ENCODE data around the gene PTK7. TPM values are rescaled to one million over a fixed set of nuclear protein-coding genes. Genes with fewer than 3 reads are reported as not detected.
A peak's percentile ranks its signal among the peaks of the same experiment; 100 is the strongest.

The PTK7 gene
- total and polyA plus RNA-seq, 4 donors, result 37.4 to 173 (median 84.2) TPM

DNA sequence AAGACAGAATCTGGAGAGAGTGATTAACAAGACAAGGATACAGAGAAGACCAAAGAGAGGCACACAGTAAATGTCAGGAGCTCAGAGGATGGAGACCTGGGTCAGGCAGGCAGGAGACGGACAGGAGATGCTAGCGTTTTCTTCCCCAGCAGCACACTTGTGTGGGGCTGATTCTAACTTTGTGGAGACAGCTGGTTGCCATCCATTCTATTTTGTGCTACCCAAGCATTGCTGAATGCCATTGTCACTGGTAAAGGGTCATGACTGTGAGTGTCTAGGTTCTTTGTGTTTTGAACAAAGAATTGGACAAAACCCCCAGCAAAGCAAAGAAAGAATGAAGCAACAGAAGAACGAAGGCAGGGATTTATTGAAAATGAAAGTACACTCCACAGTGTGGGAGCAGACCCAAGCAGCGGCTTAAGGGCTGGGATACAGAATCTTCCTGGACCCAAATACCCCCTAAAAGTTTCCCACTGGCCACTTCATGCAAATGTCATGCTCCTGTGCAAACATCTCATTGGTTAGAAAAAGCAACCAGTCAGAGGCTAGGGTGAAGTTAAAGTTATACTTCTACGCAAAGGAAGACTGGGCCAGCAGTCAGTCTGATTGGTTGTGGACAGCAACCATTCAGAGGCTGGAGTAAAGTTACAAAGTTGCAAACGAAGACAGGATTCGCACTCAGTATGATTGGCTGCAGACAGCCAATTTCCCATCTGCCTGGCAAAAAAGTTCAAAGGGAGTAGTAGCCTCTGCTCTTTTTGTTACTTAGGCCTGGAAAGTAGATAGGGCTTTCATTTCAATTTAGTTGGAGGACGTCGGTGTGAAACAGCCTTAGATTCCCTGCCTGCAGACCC, 17.5 kb downstream of the PTK7 start:
- WGBS, 2 donors, result 48 to 78% methylated on average over 9 of the region's 9 CpGs
- Histone ChIP-seq H3K9me3 (ENCODE audit: control insufficient read depth in 4 of 4, insufficient read depth in 3 of 4, low read length in 3 of 4) (peaks cover 0 to 1% (median 0%) of the 10 kb centered on the region in 4 donors), H3K36me3 (ENCODE audit: control insufficient read depth in 4 of 4, insufficient read depth in 4 of 4, low read length in 4 of 4) (peaks cover 0 to 2% (median 0%) of the 10 kb centered on the region in 4 donors), H3K9ac (ENCODE audit: insufficient read depth in 1 of 2, low read length in 2 of 2) (peak overlapping the region; percentile 18 to 47), H3K27ac (ENCODE audit: low read depth in 1 of 2, low read length in 1 of 2) (peak overlapping the region in 1 of 2 donors; percentile 78), H3K27me3 (ENCODE audit: control insufficient read depth in 3 of 3, insufficient read depth in 3 of 3, low read length in 2 of 3) (no peaks in the 10 kb centered on the region), H3K4me1 (ENCODE audit: control insufficient read depth in 5 of 5, insufficient read depth in 5 of 5, low read length in 5 of 5) (peaks cover 0 to 82% (median 48%) of the 10 kb centered on the region in 5 donors), H3K4me3 (no peak overlapping the region)
- TF ChIP-seq, protein P1, sequence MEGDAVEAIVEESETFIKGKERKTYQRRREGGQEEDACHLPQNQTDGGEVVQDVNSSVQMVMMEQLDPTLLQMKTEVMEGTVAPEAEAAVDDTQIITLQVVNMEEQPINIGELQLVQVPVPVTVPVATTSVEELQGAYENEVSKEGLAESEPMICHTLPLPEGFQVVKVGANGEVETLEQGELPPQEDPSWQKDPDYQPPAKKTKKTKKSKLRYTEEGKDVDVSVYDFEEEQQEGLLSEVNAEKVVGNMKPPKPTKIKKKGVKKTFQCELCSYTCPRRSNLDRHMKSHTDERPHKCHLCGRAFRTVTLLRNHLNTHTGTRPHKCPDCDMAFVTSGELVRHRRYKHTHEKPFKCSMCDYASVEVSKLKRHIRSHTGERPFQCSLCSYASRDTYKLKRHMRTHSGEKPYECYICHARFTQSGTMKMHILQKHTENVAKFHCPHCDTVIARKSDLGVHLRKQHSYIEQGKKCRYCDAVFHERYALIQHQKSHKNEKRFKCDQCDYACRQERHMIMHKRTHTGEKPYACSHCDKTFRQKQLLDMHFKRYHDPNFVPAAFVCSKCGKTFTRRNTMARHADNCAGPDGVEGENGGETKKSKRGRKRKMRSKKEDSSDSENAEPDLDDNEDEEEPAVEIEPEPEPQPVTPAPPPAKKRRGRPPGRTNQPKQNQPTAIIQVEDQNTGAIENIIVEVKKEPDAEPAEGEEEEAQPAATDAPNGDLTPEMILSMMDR (IDR thresholded peaks at IDR 0.05; ENCODE audit: control extremely low read depth, extremely low read depth), result no peak
- ATAC-seq (ENCODE audit: insufficient read depth, low FRiP score) (no peak), DNase-seq (peak in 2 of 3 donors; percentile 44 to 50)

DNA sequence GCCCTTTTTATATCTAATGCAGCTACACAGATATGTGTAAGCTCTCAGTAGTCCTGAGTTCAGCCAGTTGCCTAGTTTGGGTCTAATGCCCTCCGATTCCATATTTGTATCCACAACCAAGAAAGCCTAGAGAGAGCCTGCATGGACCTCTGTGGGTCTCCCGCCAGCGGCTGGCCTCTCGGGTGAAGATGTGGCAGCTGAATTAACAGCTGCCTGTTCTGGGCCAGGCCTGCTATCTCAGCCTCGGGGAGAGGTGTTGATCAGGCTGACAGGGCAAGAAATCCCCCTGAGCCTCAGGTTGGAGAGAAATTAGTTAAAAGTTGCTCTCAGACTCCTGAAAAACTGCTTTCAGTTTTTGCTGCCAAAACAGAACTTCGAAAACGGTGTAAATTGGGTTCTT, 19.8 kb downstream of the PTK7 start:
- TF ChIP-seq, protein P1 (IDR thresholded peaks at IDR 0.05; ENCODE audit: control extremely low read depth, extremely low read depth), result no peak
- ATAC-seq (ENCODE audit: insufficient read depth, low FRiP score), result no peak
- Histone ChIP-seq H3K36me3 (ENCODE audit: control insufficient read depth in 4 of 4, insufficient read depth in 4 of 4, low read length in 4 of 4) (peaks cover 0 to 2% (median 0%) of the 10 kb centered on the region in 4 donors), H3K4me1 (ENCODE audit: control insufficient read depth in 5 of 5, insufficient read depth in 5 of 5, low read length in 5 of 5) (peaks cover 0 to 59% (median 32%) of the 10 kb centered on the region in 5 donors), H3K27ac (ENCODE audit: low read depth in 1 of 2, low read length in 1 of 2) (peak overlapping the region in 1 of 2 donors; percentile 84), H3K27me3 (ENCODE audit: control insufficient read depth in 3 of 3, insufficient read depth in 3 of 3, low read length in 2 of 3) (no peaks in the 10 kb centered on the region), H3K9me3 (ENCODE audit: control insufficient read depth in 4 of 4, insufficient read depth in 3 of 4, low read length in 3 of 4) (no peaks in the 10 kb centered on the region), H3K4me3 (no peak overlapping the region), H3K9ac (ENCODE audit: insufficient read depth in 1 of 2, low read length in 2 of 2) (peak overlapping the region in 1 of 2 donors; percentile 47)
- 46 to 60% methylated on average over 7 of the region's 7 CpGs for WGBS, 2 donors
- no peak for DNase-seq

DNA sequence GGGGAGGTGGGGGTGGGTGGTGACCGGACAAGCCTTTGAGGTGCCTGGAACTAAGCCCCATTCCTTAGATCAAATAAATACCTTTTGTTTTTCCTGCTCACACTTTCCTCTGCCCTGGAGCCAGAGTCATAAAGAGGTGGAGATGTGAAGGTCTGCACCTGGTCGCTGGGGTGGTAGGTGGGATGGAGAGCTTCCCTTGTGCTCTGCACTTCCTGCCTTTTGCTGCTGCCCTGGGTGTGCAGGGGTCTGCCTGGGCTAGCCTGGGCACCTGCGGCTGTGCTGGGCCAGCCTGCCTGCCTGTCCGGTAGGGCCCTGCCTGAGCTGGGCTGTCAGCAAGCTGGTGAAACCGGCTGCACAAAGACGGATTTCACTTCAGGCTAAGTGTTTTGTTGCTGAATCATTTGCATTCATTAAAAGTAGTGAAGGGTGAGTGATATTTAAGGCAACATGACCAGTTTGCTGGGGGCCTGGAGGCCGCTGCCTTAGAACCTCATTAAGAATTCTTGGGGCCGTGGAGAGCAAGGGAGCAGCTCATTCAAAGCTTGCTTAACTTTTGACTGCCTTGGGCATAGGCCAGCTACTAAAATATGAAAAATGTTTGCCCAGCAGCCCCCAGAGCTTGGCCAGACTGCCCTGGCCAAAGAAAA, 20.5 kb downstream of the PTK7 start:
- ATAC-seq (ENCODE audit: insufficient read depth, low FRiP score) (peak; percentile 68), DNase-seq (peak; percentile 80 to 91 (median 88))
- TF ChIP-seq, protein P1 (IDR thresholded peaks at IDR 0.05; ENCODE audit: control extremely low read depth, extremely low read depth), result no peak
- Histone ChIP-seq H3K9ac (ENCODE audit: insufficient read depth in 1 of 2, low read length in 2 of 2) (no peak overlapping the region), H3K27ac (ENCODE audit: low read depth in 1 of 2, low read length in 1 of 2) (peak overlapping the region in 1 of 2 donors; percentile 91), H3K9me3 (ENCODE audit: control insufficient read depth in 4 of 4, insufficient read depth in 3 of 4, low read length in 3 of 4) (no peaks in the 10 kb centered on the region), H3K36me3 (ENCODE audit: control insufficient read depth in 4 of 4, insufficient read depth in 4 of 4, low read length in 4 of 4) (peaks cover 0 to 2% (median 0%) of the 10 kb centered on the region in 4 donors), H3K4me1 (ENCODE audit: control insufficient read depth in 5 of 5, insufficient read depth in 5 of 5, low read length in 5 of 5) (peaks cover 0 to 53% (median 27%) of the 10 kb centered on the region in 5 donors), H3K4me3 (no peak overlapping the region), H3K27me3 (ENCODE audit: control insufficient read depth in 3 of 3, insufficient read depth in 3 of 3, low read length in 2 of 3) (no peaks in the 10 kb centered on the region)
- 42 to 67% methylated on average over 8 of the region's 8 CpGs for WGBS, 2 donors

All from lung (tissue), 12 donors.